ENCODE data around the gene CX3CR1.
A peak's percentile ranks its signal among the peaks of the same experiment; 100 is the strongest.

Gene CX3CR1

GRCh38 chr3:39276746-39277145 lies 3.1 kb downstream of the CX3CR1 start:
- H3K9me3 Mint-ChIP-seq: no peaks in the 10 kb centered on the region
- no peaks in the 10 kb centered on the region for H3K36me3 Mint-ChIP-seq (ENCODE audit: low read depth)
- peak overlapping the region in 2 of 3 experiments; percentile 2 to 10 for H3K27ac Mint-ChIP-seq
- H3K4me1 Mint-ChIP-seq: peaks cover 24% of the 10 kb centered on the region
- no peaks in the 10 kb centered on the region for H3K27me3 Mint-ChIP-seq (ENCODE audit: low read depth)
- no peak overlapping the region for H3K4me3 Mint-ChIP-seq
- TF ChIP-seq, protein P1, sequence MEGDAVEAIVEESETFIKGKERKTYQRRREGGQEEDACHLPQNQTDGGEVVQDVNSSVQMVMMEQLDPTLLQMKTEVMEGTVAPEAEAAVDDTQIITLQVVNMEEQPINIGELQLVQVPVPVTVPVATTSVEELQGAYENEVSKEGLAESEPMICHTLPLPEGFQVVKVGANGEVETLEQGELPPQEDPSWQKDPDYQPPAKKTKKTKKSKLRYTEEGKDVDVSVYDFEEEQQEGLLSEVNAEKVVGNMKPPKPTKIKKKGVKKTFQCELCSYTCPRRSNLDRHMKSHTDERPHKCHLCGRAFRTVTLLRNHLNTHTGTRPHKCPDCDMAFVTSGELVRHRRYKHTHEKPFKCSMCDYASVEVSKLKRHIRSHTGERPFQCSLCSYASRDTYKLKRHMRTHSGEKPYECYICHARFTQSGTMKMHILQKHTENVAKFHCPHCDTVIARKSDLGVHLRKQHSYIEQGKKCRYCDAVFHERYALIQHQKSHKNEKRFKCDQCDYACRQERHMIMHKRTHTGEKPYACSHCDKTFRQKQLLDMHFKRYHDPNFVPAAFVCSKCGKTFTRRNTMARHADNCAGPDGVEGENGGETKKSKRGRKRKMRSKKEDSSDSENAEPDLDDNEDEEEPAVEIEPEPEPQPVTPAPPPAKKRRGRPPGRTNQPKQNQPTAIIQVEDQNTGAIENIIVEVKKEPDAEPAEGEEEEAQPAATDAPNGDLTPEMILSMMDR (IDR thresholded peaks at IDR 0.05; ENCODE audit: unreplicated experiment in 3 of 3): no peak

- Mint-ChIP-seq H3K4me1 (peaks cover 18% of the 10 kb centered on the region), H3K27me3 (ENCODE audit: low read depth) (no peaks in the 10 kb centered on the region), H3K36me3 (ENCODE audit: low read depth) (no peaks in the 10 kb centered on the region), H3K9me3 (no peaks in the 10 kb centered on the region), H3K27ac (peak overlapping the region in 2 of 3 experiments; percentile 2 to 17), H3K4me3 (no peak overlapping the region)
- TF ChIP-seq, protein P1 (IDR thresholded peaks at IDR 0.05; ENCODE audit: unreplicated experiment in 3 of 3): no peak
Observed at GRCh38 chr3:39275963-39276593, 3.8 kb downstream of the CX3CR1 start.

DNA sequence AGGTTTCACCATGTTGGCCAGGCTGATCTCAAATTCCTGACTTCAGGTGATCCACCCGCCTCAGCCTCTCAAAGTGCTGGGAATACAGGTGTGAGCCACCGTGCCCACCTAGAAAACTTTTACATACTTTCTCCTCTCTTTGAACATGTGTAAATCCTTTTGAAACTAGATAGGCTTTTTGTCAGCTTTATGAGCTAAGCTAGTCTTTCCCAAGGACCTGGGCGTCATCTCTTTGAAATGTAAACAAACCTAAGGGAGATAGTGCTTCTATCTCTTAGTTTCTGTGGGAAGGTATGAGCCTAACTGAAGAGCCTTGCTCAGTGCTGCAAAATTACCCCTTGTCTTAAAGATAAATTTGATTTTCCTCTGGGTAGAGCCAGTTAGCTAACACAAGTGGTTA lies 4.8 kb downstream of the CX3CR1 start:
- Mint-ChIP-seq H3K9me3 (no peaks in the 10 kb centered on the region), H3K27me3 (ENCODE audit: low read depth) (no peaks in the 10 kb centered on the region), H3K4me1 (peaks cover 16% of the 10 kb centered on the region), H3K36me3 (ENCODE audit: low read depth) (no peaks in the 10 kb centered on the region), H3K4me3 (no peak overlapping the region), H3K27ac (no peak overlapping the region)
- TF ChIP-seq, protein P1 (IDR thresholded peaks at IDR 0.05; ENCODE audit: unreplicated experiment in 3 of 3): no peak

DNA sequence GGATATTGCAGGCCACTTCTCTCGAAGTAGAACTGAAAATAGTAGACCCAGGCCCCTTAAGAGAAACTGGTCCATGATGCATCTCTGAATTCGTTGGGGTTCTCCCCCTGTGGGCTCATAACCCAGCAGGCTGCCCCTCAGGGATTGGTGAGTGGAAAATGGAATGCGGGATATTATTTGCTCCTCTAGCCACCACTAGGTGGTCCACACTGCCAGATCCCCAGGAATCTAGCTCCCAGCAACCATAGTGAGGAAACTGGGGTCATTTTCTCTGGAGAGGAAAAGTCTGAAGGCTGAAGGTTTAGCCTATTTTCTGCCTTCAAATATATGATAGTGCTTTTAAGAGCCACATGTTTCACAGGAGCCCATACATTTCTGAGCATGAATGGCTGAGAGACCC lies 6.7 kb downstream of the CX3CR1 start:
- H3K9me3 Mint-ChIP-seq: no peaks in the 10 kb centered on the region
- H3K27ac Mint-ChIP-seq: no peak overlapping the region
- H3K27me3 Mint-ChIP-seq (ENCODE audit: low read depth): no peaks in the 10 kb centered on the region
- no peak overlapping the region for H3K4me3 Mint-ChIP-seq
- H3K36me3 Mint-ChIP-seq (ENCODE audit: low read depth): no peaks in the 10 kb centered on the region
- TF ChIP-seq, protein P1 (IDR thresholded peaks at IDR 0.05; ENCODE audit: unreplicated experiment in 3 of 3): no peak
- H3K4me1 Mint-ChIP-seq: peaks cover 7% of the 10 kb centered on the region

GRCh38 chr3:39272191-39272590 lies 7.6 kb downstream of the CX3CR1 start:
- Mint-ChIP-seq H3K4me1 (peaks cover 9% of the 10 kb centered on the region), H3K27ac (no peak overlapping the region), H3K4me3 (no peak overlapping the region), H3K36me3 (ENCODE audit: low read depth) (no peaks in the 10 kb centered on the region), H3K27me3 (ENCODE audit: low read depth) (no peaks in the 10 kb centered on the region), H3K9me3 (no peaks in the 10 kb centered on the region)
- TF ChIP-seq, protein P1 (IDR thresholded peaks at IDR 0.05; ENCODE audit: unreplicated experiment in 3 of 3): no peak

DNA sequence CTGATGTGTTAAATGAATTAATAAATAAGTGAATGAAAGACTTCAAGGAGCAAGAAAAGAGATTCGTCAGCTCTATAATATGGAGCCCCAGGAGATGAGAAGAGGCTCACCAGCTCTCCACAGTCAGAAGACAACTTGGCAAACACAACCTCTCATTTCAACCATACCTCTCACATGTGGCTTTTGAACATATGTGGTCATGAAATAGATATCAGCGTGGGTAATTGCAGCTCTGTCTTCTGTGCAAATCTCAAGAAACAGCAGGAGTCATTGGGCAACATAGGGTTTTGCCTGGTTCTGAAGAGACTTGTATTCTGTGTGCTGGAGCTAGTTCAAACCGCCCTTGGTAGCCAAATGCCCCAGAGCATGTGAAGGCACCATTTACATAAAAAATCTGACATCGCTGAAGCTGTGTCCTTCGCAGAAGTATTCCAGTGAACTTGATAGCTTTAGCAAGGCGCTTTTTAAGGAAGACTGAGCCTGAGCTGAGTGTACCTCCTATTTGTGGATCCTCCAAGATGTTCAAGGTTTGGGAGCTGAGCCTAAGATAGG lies 8.4 kb downstream of the CX3CR1 start:
- Mint-ChIP-seq H3K27me3 (ENCODE audit: low read depth) (no peaks in the 10 kb centered on the region), H3K4me3 (no peak overlapping the region)

More for the DNA sequence above, 8.4 kb downstream of the CX3CR1 start:
- TF ChIP-seq, protein P1 (IDR thresholded peaks at IDR 0.05; ENCODE audit: unreplicated experiment in 3 of 3): no peak
- Mint-ChIP-seq H3K9me3 (no peaks in the 10 kb centered on the region), H3K4me1 (peaks cover 9% of the 10 kb centered on the region), H3K27ac (no peak overlapping the region), H3K36me3 (ENCODE audit: low read depth) (no peaks in the 10 kb centered on the region)
